ENCODE results near the gene CDON.

DNA sequence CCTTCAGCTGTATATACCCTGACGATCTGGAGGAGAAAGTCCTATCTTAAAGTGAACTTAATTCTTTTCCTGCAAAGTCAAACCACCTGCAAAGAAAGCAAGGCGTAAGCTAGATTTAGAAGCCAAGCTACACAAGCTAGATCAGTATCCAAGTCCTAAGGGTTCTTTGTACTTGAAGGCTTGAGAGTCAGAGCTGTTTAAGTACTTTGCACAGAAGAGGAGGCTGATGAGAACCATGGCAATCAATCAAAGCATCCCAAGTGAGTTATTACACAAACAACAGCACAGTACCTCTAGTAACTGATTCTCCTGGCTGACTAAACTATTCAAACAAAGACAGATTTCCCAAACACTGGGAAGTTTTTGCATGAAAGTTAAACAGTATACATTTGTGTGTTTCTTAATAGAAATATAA is 1.9 kb downstream of the CDON start:
- no peak for TF ChIP-seq POLR2AphosphoS5 (IDR thresholded peaks at IDR 0.05)
- TF ChIP-seq, protein P1, sequence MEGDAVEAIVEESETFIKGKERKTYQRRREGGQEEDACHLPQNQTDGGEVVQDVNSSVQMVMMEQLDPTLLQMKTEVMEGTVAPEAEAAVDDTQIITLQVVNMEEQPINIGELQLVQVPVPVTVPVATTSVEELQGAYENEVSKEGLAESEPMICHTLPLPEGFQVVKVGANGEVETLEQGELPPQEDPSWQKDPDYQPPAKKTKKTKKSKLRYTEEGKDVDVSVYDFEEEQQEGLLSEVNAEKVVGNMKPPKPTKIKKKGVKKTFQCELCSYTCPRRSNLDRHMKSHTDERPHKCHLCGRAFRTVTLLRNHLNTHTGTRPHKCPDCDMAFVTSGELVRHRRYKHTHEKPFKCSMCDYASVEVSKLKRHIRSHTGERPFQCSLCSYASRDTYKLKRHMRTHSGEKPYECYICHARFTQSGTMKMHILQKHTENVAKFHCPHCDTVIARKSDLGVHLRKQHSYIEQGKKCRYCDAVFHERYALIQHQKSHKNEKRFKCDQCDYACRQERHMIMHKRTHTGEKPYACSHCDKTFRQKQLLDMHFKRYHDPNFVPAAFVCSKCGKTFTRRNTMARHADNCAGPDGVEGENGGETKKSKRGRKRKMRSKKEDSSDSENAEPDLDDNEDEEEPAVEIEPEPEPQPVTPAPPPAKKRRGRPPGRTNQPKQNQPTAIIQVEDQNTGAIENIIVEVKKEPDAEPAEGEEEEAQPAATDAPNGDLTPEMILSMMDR (IDR thresholded peaks at IDR 0.05): no peak
- TF ChIP-seq POLR2A (IDR thresholded peaks at IDR 0.05): no peak
